Vagina (tissue), 2 donors: ENCODE measurements around the gene ROR2. TPM values are rescaled to one million over a fixed set of nuclear protein-coding genes. Genes with fewer than 3 reads are reported as not detected.

Experiments used
- DNase-seq, 2 donors: peaks; one replicate each; pipeline ENCODE4 v3.0.0-alpha.2; 2017; ENCODE audit errors: extremely low spot score in 2 of 2
- H3K27ac ChIP-seq: fragments of 200-600 bp; sonication (generic); one replicate; pipeline ENCODE4 v1.5.1; 2019
- H3K27me3 ChIP-seq: fragments of 200-600 bp; sonication (generic); one replicate; pipeline ENCODE4 v1.5.1; 2019
- H3K36me3 ChIP-seq, 2 donors: fragments of 200-600 bp; sonication (generic); one replicate each; pipeline ENCODE4 v1.5.1; 2017 to 2019
- H3K4me1 ChIP-seq: fragments of 200-600 bp; sonication (generic); one replicate; pipeline ENCODE4 v1.5.1; 2019
- H3K4me3 ChIP-seq, 2 donors: fragments of 200-600 bp; sonication (generic); 1 replicate in 1 of 2; 2 replicates in 1 of 2; pipeline ENCODE4 v1.5.1; 2016 to 2019
- H3K9me3 ChIP-seq: fragments of 200-600 bp; sonication (generic); one replicate; pipeline ENCODE4 v1.5.1; 2019
- CTCF ChIP-seq, 3 experiments: fragments of 450-650 bp in 2 of 3; fragments of 200-600 bp in 1 of 3; sonication (generic) in 1 of 3; IDR thresholded peaks; one replicate each; pipeline ENCODE4 v1.5.1; 2017 to 2019; ENCODE audit warnings: antibody characterized with exemption in 3 of 3, mild to moderate bottlenecking in 2 of 3, moderate library complexity in 2 of 3
- POLR2A ChIP-seq, 2 donors: fragments of 450-650 bp; IDR thresholded peaks; one replicate each; pipeline ENCODE4 v1.6.1; 2017; ENCODE audit warnings: antibody characterized with exemption in 2 of 2, mild to moderate bottlenecking in 2 of 2, moderate library complexity in 2 of 2
- POLR2AphosphoS5 ChIP-seq, 2 donors: sonication (generic); formaldehyde crosslinking; IDR thresholded peaks; one replicate each; pipeline ENCODE4 v1.9.0; 2017; ENCODE audit warnings: antibody characterized with exemption in 2 of 2, mild to moderate bottlenecking in 2 of 2, low read depth in 1 of 2; ENCODE audit not compliant: insufficient read depth in 1 of 2
- intact Hi-C: fragments of 100-400 bp; cut with DNase I; formaldehyde crosslinking; loops from one replicate; pipeline ENCODE4 v1.15.1; 2023
- total RNA-seq: library from RNA; depleted of rRNA; stranded (reverse); fragments of >200 nt; gene quantifications from one replicate; pipeline ENCODE4 v1.2.3, GENCODE V29; 2016

ROR2 gene
- total RNA-seq, 1 donor from 2014 or later, result 22.3 TPM

GRCh38 chr9:91678807-91679580 lies 271.0 kb downstream of the ROR2 start:
- H3K36me3 ChIP-seq, result no peaks in the 10 kb centered on the region
- no peak overlapping the region for H3K4me3 ChIP-seq
- no peak for DNase-seq
- H3K4me1 ChIP-seq, result no peaks in the 10 kb centered on the region
- no peaks in the 10 kb centered on the region for H3K27me3 ChIP-seq
- H3K27ac ChIP-seq, result no peak overlapping the region
- TF ChIP-seq POLR2AphosphoS5 (IDR thresholded peaks at IDR 0.05; ENCODE audit: insufficient read depth in 1 of 2, low read depth in 1 of 2) (no peak), CTCF (IDR thresholded peaks at IDR 0.05) (no peak), POLR2A (IDR thresholded peaks at IDR 0.05) (no peak)
- H3K9me3 ChIP-seq, result no peaks in the 10 kb centered on the region
- intact Hi-C loops, result loop anchor here (10.0 kb wide), 1 partner anchor 764 kb away; no protein-coding TSS in a partner anchor

GRCh38 chr9:91677822-91678436 lies 272.1 kb downstream of the ROR2 start:
- H3K4me3 ChIP-seq, result no peak overlapping the region
- H3K4me1 ChIP-seq, result no peaks in the 10 kb centered on the region
- no peak overlapping the region for H3K27ac ChIP-seq
- H3K36me3 ChIP-seq, result no peaks in the 10 kb centered on the region
- no peaks in the 10 kb centered on the region for H3K27me3 ChIP-seq
- DNase-seq, result no peak
- no peak for TF ChIP-seq CTCF (IDR thresholded peaks at IDR 0.05)
- no peak for TF ChIP-seq POLR2AphosphoS5 (IDR thresholded peaks at IDR 0.05; ENCODE audit: insufficient read depth in 1 of 2, low read depth in 1 of 2)
- no peak for TF ChIP-seq POLR2A (IDR thresholded peaks at IDR 0.05)
- intact Hi-C loops, result loop anchor here (10.0 kb wide), 1 partner anchor 763 kb away; no protein-coding TSS in a partner anchor
- H3K9me3 ChIP-seq, result no peaks in the 10 kb centered on the region

- no peak for TF ChIP-seq POLR2A (IDR thresholded peaks at IDR 0.05)
- no peak for TF ChIP-seq CTCF (IDR thresholded peaks at IDR 0.05)
- no peak for TF ChIP-seq POLR2AphosphoS5 (IDR thresholded peaks at IDR 0.05; ENCODE audit: insufficient read depth in 1 of 2, low read depth in 1 of 2)
- no peak for DNase-seq
- no peaks in the 10 kb centered on the region for H3K4me1 ChIP-seq
- no peak overlapping the region for H3K4me3 ChIP-seq
- intact Hi-C loops, result loop anchor here (10.0 kb wide), 1 partner anchor 763 kb away; no protein-coding TSS in a partner anchor
- H3K9me3 ChIP-seq, result no peaks in the 10 kb centered on the region
- no peak overlapping the region for H3K27ac ChIP-seq
- H3K27me3 ChIP-seq, result no peaks in the 10 kb centered on the region
- H3K36me3 ChIP-seq, result no peaks in the 10 kb centered on the region
These were observed 272.7 kb downstream of the ROR2 start for GRCh38 chr9:91677331-91677730.

GRCh38 chr9:91676046-91676445 lies 274.0 kb downstream of the ROR2 start:
- TF ChIP-seq POLR2A (IDR thresholded peaks at IDR 0.05) (no peak), POLR2AphosphoS5 (IDR thresholded peaks at IDR 0.05; ENCODE audit: insufficient read depth in 1 of 2, low read depth in 1 of 2) (no peak), CTCF (IDR thresholded peaks at IDR 0.05) (no peak)
- Histone ChIP-seq H3K36me3 (no peaks in the 10 kb centered on the region), H3K4me1 (no peaks in the 10 kb centered on the region), H3K27ac (no peak overlapping the region), H3K9me3 (no peaks in the 10 kb centered on the region), H3K27me3 (no peaks in the 10 kb centered on the region), H3K4me3 (no peak overlapping the region)
- intact Hi-C loops, result loop anchor here (10.0 kb wide), 1 partner anchor 761 kb away; no protein-coding TSS in a partner anchor
- no peak for DNase-seq

GRCh38 chr9:91664663-91665062 lies 285.4 kb downstream of the ROR2 start:
- intact Hi-C loops, result no loop called here
- H3K4me1 ChIP-seq, result no peaks in the 10 kb centered on the region
- H3K27ac ChIP-seq, result no peak overlapping the region
- no peaks in the 10 kb centered on the region for H3K9me3 ChIP-seq
- no peak overlapping the region for H3K4me3 ChIP-seq
- DNase-seq, result no peak
- H3K27me3 ChIP-seq, result no peaks in the 10 kb centered on the region
- H3K36me3 ChIP-seq, result no peaks in the 10 kb centered on the region
- TF ChIP-seq CTCF (IDR thresholded peaks at IDR 0.05) (no peak), POLR2A (IDR thresholded peaks at IDR 0.05) (no peak), POLR2AphosphoS5 (IDR thresholded peaks at IDR 0.05; ENCODE audit: insufficient read depth in 1 of 2, low read depth in 1 of 2) (no peak)
